Kidney glomerular epithelial cell (primary cell): ENCODE measurements around the gene TREML2.
"Not testable (repeated sequence)": the region's sequence is repeated elsewhere in the genome, so short reads cannot be mapped to it uniquely, and the experiment has no call there.

Source experiments
- DNase-seq: peaks from one replicate; lab custom pipeline; 2025; lab: John Stamatoyannopoulos, UW

Gene TREML2

GRCh38 chr6:41208439-41209106, 7.6 kb upstream of the TREML2 start:
- no peak for DNase-seq

GRCh38 chr6:41204156-41204555, 3.2 kb upstream of the TREML2 start:
- DNase-seq: no peak

DNA sequence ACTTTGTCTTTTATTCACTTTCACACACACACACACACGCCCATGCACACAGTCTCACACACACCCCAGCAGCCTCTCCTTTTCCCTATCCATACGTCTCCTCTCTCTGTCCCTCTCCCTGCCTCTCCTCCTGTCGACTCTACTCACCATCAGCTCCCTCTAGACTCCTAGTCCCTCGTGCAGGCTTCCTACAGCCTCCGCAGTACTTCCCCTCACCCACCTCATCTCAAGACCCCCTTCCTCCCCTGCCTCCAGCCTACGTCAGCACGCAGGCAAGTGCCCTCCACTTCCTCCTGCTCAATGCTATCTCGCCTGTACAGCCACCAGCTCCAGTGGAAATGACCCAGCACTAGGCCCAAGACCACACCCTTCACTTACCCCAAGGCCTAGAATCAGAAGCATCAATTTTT, 820 bp upstream of the TREML2 start:
- no peak for DNase-seq

DNA sequence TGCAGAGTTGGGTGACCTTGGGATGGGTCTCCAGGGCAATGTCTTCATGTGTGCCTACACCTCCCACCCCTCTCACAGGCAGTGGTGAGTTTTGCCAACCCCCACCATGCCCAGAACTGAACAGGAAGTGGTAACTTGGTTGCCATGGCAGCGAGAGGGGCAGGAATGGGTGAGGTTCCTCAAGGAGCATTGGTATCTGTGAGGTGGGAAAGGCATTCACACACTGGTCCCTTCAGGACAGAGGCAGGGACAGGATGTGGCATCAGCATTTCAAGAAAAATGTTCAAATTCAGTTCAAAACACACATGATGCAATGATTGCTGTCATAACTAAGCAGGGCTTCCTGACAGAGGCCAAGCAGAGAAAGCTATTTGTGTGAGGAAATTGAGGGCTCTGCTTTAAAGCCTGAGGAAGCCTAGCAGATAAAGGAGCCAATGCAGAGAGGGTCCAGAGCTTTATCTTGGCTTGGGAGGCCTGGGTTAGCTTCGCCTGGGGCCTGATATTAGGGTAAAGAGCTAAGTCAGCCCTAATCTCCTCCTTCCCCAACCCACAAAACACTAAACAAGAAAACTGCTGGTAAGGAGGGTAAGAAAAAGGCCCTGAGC, 551 bp downstream of the TREML2 start:
- no peak for DNase-seq

GRCh38 chr6:41199552-41200246, 1.2 kb downstream of the TREML2 start:
- no peak for DNase-seq

- DNase-seq: no peak
These were observed 3.7 kb downstream of the TREML2 start for GRCh38 chr6:41197234-41197633.

GRCh38 chr6:41194386-41194785, 6.6 kb downstream of the TREML2 start:
- no peak for DNase-seq

DNA sequence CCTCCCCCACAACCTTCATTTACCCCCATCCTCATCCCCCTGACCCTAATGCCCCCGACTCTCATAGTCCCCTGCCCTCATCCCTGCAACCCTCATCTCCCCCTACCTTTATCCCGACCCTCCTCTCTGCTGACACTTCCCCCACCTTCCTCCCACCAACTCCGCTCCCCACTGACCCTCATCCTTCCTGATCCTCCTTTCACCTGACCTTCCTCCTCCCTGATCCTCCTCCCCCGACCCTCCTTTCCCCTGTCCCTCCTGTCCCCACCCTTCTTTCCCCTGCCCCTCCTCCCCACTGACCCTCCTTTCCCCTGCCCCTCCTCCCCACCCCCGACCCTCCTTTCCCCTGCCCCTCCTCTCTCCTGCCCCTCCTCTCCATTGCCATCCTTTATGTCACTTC, 7.1 kb downstream of the TREML2 start:
- no peak for DNase-seq

- DNase-seq: no peak
These were observed 7.7 kb downstream of the TREML2 start for GRCh38 chr6:41193171-41193734.

DNA sequence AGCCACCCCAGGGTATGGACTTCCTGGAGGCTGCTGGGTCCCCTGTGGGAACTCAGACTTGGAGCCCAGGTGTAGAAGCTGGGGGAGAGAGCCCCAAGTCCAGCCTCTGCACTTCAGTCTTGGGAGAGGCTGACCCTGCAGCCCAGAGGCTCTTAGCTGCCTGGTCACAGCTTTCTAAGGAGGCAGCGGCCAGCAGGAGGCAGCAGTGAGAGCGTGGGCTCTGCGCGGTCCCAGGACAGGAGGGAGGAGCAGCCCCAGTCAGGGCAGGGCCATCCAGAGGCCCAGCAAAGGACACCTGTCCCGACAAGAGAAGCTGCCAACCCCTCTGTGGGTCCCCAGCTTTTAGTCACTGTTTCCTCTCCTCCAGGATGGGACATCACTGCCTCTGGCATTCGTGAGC, 9.4 kb downstream of the TREML2 start:
- no peak for DNase-seq

- DNase-seq: no peak
These were observed 10.2 kb downstream of the TREML2 start for GRCh38 chr6:41190791-41191190.

GRCh38 chr6:41189967-41190366, 11.0 kb downstream of the TREML2 start:
- no peak for DNase-seq

DNA sequence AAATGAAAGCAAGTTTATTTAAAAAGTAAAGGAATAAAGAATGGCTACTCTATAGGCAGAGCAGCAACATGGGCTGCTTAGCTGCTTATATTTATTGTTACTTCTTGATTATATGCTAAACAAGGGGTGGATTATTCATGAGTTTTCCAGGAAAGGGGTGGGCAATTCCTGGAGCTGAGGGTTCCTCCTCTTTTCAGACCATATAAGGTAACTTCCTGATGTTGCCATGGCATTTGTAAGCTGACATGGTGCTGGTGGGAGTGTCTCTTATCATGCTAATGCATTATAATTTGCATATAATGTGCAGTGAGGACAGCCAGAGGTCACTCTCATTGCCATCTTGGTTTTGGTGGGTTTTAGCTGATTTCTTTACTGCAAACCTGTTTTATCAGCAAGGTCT, 11.9 kb downstream of the TREML2 start:
- DNase-seq: not testable (repeated sequence)

- no peak for DNase-seq
These were observed 12.7 kb downstream of the TREML2 start for GRCh38 chr6:41187924-41188886.

GRCh38 chr6:41186031-41186562, 14.9 kb downstream of the TREML2 start:
- no peak for DNase-seq

- no peak for DNase-seq
These were observed 16.2 kb downstream of the TREML2 start for GRCh38 chr6:41184761-41185160.

DNA sequence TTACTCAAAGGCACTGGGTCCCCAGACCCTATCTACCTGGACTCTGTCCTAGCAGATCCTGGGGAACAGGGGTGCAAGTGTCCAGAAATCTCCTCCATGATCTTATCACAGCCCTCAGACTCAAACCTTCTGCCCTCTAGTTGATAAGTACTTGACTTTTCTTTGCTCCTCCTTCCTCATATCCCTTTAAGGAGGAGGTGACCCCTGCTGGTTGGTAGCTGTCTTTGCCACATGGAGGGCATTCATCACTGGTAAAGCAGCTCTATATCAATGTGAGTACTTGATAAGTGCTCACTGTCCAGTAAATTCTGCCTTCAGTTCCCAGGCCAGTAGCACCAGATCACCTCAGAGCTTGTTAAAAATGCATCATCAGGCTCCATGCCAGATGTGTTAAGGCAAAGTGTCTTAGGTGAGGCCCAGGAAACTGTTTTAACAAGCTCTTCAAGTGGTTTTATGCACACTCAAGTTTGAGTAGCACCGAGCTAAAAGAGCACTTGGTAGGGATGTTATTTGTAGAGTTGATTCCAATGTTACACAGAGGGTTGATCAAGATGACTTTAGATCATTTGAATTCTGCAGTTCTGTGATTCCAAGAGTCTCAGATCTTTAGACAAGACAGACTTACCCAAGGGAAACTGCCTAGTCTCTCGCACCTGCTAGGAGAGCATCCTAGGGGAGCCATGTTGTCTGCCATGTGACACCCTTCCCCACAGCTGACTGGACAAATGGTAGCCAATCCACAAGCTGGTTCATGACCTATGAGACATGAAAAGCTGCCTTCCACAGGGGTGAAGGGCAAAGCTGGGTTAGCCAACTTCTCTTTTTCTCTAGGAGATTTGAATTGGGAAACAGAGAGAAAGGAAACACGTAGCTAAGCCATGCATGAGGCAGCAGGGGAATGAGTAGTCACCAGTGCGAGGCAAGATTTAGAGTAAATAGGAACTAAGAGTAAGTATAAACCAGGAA, 18.6 kb downstream of the TREML2 start:
- DNase-seq: peak; percentile 87

- DNase-seq: peak; percentile 74
These were observed 19.4 kb downstream of the TREML2 start for GRCh38 chr6:41181566-41181965.

DNA sequence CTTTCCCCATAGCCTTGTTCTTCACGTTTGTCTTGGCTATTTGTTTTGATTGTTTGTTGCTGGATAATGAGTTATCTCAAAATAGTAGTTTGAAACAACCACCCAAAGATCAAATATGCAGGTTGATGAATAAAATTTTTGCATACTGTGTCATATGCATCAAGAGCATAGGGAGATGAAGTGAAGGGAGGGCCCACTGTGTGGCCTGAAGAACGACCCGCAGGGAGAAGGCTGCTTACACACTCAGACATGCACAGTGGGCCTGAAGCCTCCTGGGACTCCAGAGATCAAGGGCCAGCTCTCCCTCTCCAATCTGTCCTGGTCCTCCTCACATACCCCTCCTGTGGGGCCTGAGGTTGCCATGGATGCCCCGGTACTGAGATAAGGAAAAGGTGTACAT, 21.8 kb downstream of the TREML2 start:
- DNase-seq: no peak

DNA sequence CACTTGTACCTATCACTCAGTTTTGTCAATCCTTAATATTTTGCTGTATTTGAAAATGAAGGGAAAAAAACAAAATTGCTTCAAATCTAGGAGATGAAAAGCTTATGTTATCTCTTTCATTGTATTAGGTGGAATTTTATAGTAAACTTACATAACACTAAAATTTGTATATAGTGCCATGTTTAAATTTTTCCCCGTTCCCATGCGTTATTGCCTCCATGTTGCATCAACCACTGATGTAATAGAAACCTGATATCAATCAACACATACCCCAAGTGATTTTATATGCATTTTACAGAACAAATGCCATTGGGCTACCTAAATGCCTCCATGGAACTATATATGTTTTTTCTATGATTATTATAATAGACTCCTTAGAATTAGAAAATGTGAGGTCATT, 23.3 kb downstream of the TREML2 start:
- DNase-seq: no peak
